Activated CD4-positive, CD25-positive, alpha-beta regulatory T cell (primary cell): ENCODE results near the gene HMCN2.
A peak's percentile ranks its signal among the peaks of the same experiment; 100 is the strongest.

Experiments used
- DNase-seq, 4 experiments: peaks; one replicate each; lab custom pipeline; 2025; lab: John Stamatoyannopoulos, UW

Gene HMCN2

GRCh38 chr9:130451509-130452388 lies 186.2 kb downstream of the HMCN2 start:
- DNase-seq = no peak

GRCh38 chr9:130452835-130453234 lies 187.3 kb downstream of the HMCN2 start:
- no peak for DNase-seq

GRCh38 chr9:130453487-130453886 lies 187.9 kb downstream of the HMCN2 start:
- DNase-seq = no peak

- no peak for DNase-seq
These were observed 188.7 kb downstream of the HMCN2 start for GRCh38 chr9:130454096-130454811.

- no peak for DNase-seq
These were observed 189.3 kb downstream of the HMCN2 start for GRCh38 chr9:130454812-130455325.

- no peak for DNase-seq
These were observed 192.7 kb downstream of the HMCN2 start for GRCh38 chr9:130458027-130458803.

GRCh38 chr9:130458804-130459067 lies 193.2 kb downstream of the HMCN2 start:
- DNase-seq = no peak

GRCh38 chr9:130459151-130459550 lies 193.6 kb downstream of the HMCN2 start:
- no peak for DNase-seq

GRCh38 chr9:130459941-130460669 lies 194.5 kb downstream of the HMCN2 start:
- no peak for DNase-seq

- DNase-seq = peak; percentile 45 to 74 (median 55)
These were observed 195.7 kb downstream of the HMCN2 start for GRCh38 chr9:130461218-130461630.

- DNase-seq = no peak
These were observed 196.2 kb downstream of the HMCN2 start for GRCh38 chr9:130461731-130462130.

GRCh38 chr9:130462685-130463540 lies 197.4 kb downstream of the HMCN2 start:
- DNase-seq = no peak

GRCh38 chr9:130463763-130464745 lies 198.5 kb downstream of the HMCN2 start:
- no peak for DNase-seq

GRCh38 chr9:130465383-130466096 lies 200.0 kb downstream of the HMCN2 start:
- DNase-seq = no peak

GRCh38 chr9:130466537-130467217 lies 201.1 kb downstream of the HMCN2 start:
- DNase-seq = no peak

GRCh38 chr9:130467316-130467715 lies 201.8 kb downstream of the HMCN2 start:
- DNase-seq = no peak

GRCh38 chr9:130468566-130468965 lies 203.0 kb downstream of the HMCN2 start:
- no peak for DNase-seq

- DNase-seq = no peak
These were observed 204.7 kb downstream of the HMCN2 start for GRCh38 chr9:130470269-130470668.
